ENCODE results near the gene TSHZ2. TPM values are rescaled to one million over a fixed set of nuclear protein-coding genes. Genes with fewer than 3 reads are reported as not detected.
A peak's percentile ranks its signal among the peaks of the same experiment; 100 is the strongest.

The TSHZ2 gene
- total and polyA plus RNA-seq, 9 of the 15 experiments (the other 6 are each of a cell fraction or from before 2014, with no cell fraction given), result 0.03 to 0.20 (median 0.05) TPM; not detected in 4

GRCh38 chr20:53175135-53175780 is 203.1 kb downstream of the TSHZ2 start (continued):
- TF ChIP-seq E2F4 (CRISPR knock-in tag; IDR thresholded peaks at IDR 0.05; ENCODE audit: low read depth) (peak; percentile 45; the same call in 1 of the 2 replicates), NEUROD1 (IDR thresholded peaks at IDR 0.05; ENCODE audit: borderline replicate concordance, low read depth, low read length, partially characterized antibody) (peak; percentile 94), ZNF785 (CRISPR knock-in tag; IDR thresholded peaks at IDR 0.05) (no peak), ETV6 (IDR thresholded peaks at IDR 0.05; ENCODE audit: borderline replicate concordance in 1 of 2, low read depth in 2 of 2, low read length in 1 of 2) (peak; percentile 92 to 98), ETV6 (CRISPR knock-in tag; IDR thresholded peaks at IDR 0.05; ENCODE audit: borderline replicate concordance) (no peak), MYNN (IDR thresholded peaks at IDR 0.05) (peak; percentile 94), MYNN (CRISPR knock-in tag; IDR thresholded peaks at IDR 0.05) (no peak), ESRRA (IDR thresholded peaks at IDR 0.05; ENCODE audit: borderline replicate concordance, low read depth) (peak; percentile 79; the same call in 1 of the 2 replicates), ATF6 (CRISPR knock-in tag; IDR thresholded peaks at IDR 0.05) (0 out of 2 replicates have a peak, but pooled peaks have one; percentile 33), CHD2 (IDR thresholded peaks at IDR 0.05; ENCODE audit: low read depth, low read length) (no peak), FOXK2 (conservative IDR thresholded peaks at IDR 0.05 in 1 of 2, IDR thresholded peaks at IDR 0.05 in 1 of 2; ENCODE audit: low read depth in 2 of 2) (peak; percentile 78 to 84), CBX8 (IDR thresholded peaks at IDR 0.05; ENCODE audit: borderline replicate concordance, extremely low read depth, low read depth, low read length, poor library complexity, severe bottlenecking) (no peak), POLR2A (conservative IDR thresholded peaks at IDR 0.05) (no peak), ZNF395 (CRISPR knock-in tag; IDR thresholded peaks at IDR 0.05) (peak; percentile 99), ZKSCAN8 (CRISPR knock-in tag; IDR thresholded peaks at IDR 0.05) (peak; percentile 93), CBX2 (IDR thresholded peaks at IDR 0.05; ENCODE audit: insufficient read depth, low read length, poor library complexity, severe bottlenecking) (no peak), TARDBP (IDR thresholded peaks at IDR 0.05) (peak; percentile 96), LEF1 (IDR thresholded peaks at IDR 0.05) (peak; percentile 97), NRF1 (conservative IDR thresholded peaks at IDR 0.05 in 1 of 2, IDR thresholded peaks at IDR 0.05 in 1 of 2) (peak; percentile 40 to 61; a peak in 3 of 4 replicates), TFAP4 (CRISPR knock-in tag; IDR thresholded peaks at IDR 0.05; ENCODE audit: borderline replicate concordance) (peak; percentile 93), NFRKB (IDR thresholded peaks at IDR 0.05; ENCODE audit: low read depth) (0 out of 2 replicates have a peak, but pooled peaks have one; percentile 56)
